Heart left ventricle (tissue), 13 donors: ENCODE results near the gene CCDC92B.

Experiments
- POLR2A ChIP-seq, 2 donors: fragments of 450-650 bp; IDR thresholded peaks; one replicate each; pipeline ENCODE4 v1.6.1; 2017; ENCODE audit warnings: antibody characterized with exemption in 2 of 2, mild to moderate bottlenecking in 2 of 2, moderate library complexity in 2 of 2
- TF ChIP-seq, protein P1 (sequence below), 12 donors: fragments of 200-600 bp; sonication (generic) in 4 of 12; IDR thresholded peaks; one replicate each; pipeline versions ENCODE4 v1.5.0 to v1.8.0; 2018 to 2022; ENCODE audit warnings: antibody characterized with exemption in 12 of 12, mild to moderate bottlenecking in 5 of 12
- donor health status: ischemic (EF 13 %, LVEDD 7.1; RV severe dilation, severe dysfunction).
- donor health status: DM: no; HTN: yes; CAD: no.
- donor health status: DM: no; HTN: no; CAD: no.
- donor health status: ischemic (EF 25% LVEDD 6.9; RV normal size, moderate dysfunction).
- donor health status: ischemic (EF 25% LVEDD 5.7; RV mildly dilated, moderate dysfunction).
- donor health status: ischemic (EF 35%, LVEDD 5.7; RV mildly dilated, moderate dysfunction).
- donor health status: nonischemic (EF 11% LVEDD 7.7; RV severe dilation, severe dysfunction).
- donor health status: DM: yes; HTN: yes; CAD: no.
- donor health status: PGD.
- donor health status: ischemic (EF 29% LVEDD 5.4; RV normal size, mild dysfunction).
- donor health status: nonischemic (EF 23%, LVEDD 6.1; RV moderate dilation, normal function).

DNA sequence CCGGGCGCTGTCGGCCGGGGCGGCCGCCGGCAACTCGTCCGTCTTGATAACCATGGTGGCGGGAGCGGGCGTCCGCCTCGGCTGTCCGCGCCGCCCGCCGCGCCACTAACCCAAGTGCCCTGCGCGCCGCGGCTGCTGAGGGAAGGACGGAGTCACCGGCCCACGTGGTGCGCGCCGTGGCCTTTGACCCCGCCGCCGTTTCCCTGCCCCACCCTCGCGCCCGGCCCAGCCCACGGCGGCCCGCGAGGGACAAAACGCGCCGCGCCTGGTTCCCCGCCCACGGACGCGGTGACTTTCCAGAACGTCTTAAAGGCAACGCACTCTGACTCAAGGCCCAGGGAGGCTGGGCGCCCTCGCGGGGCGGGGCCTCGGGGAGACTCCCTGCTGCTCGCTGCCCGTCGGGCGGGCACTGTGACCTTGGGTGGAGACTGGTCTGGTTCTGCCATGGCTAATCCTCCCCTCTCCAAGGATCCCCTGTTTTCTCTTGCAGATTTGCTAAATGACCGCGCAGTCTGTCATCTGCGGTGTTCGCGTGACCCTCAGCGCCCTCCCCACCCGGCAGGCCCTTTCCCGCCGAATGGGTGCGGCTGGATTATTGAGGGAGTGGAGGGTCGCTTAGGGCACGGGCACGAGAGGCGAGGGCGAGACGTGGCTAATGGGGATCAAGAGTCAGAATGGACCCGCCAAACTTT lies 37.7 kb downstream of the CCDC92B start, which contains the start of gene CLUH:
- TF ChIP-seq, protein P1, sequence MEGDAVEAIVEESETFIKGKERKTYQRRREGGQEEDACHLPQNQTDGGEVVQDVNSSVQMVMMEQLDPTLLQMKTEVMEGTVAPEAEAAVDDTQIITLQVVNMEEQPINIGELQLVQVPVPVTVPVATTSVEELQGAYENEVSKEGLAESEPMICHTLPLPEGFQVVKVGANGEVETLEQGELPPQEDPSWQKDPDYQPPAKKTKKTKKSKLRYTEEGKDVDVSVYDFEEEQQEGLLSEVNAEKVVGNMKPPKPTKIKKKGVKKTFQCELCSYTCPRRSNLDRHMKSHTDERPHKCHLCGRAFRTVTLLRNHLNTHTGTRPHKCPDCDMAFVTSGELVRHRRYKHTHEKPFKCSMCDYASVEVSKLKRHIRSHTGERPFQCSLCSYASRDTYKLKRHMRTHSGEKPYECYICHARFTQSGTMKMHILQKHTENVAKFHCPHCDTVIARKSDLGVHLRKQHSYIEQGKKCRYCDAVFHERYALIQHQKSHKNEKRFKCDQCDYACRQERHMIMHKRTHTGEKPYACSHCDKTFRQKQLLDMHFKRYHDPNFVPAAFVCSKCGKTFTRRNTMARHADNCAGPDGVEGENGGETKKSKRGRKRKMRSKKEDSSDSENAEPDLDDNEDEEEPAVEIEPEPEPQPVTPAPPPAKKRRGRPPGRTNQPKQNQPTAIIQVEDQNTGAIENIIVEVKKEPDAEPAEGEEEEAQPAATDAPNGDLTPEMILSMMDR (IDR thresholded peaks at IDR 0.05) = no peak
- TF ChIP-seq POLR2A (IDR thresholded peaks at IDR 0.05) = peak; percentile 64 to 86
